GM18508 (cell line): Measurements from ENCODE around the gene PRIM2.
"Not testable (repeated sequence)": the region's sequence is repeated elsewhere in the genome, so short reads cannot be mapped to it uniquely, and the experiment has no call there.

Experiments used
- ATAC-seq: cut with Tn5 transposase; IDR thresholded peaks from one replicate; pipeline ENCODE4 v1.9.1; 2021; ENCODE audit warnings: moderate number of reproducible peaks; ENCODE audit not compliant: insufficient read depth, unreplicated experiment

Gene PRIM2

GRCh38 chr6:57486494-57487081 lies 169.2 kb downstream of the PRIM2 start:
- ATAC-seq, result not testable (repeated sequence)

DNA sequence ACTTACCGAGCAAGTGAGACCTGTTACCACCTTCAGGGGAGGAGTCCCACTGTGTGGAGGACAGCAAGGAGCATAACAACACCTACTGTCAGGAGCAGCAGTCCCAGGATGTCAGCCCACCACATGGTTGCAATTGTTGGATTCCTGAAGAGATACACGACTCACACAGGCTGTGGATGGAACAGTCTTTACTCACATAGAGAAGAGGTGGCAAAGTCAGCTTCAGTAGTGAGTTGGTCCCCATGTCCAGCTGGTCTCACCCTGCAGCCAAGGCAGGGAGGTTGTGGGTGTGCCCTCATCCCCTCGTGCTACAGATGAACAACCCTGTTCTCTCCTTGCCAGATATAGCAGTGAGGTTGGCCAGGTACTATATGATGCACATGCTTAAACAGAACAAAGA lies 171.1 kb downstream of the PRIM2 start:
- not testable (repeated sequence) for ATAC-seq

DNA sequence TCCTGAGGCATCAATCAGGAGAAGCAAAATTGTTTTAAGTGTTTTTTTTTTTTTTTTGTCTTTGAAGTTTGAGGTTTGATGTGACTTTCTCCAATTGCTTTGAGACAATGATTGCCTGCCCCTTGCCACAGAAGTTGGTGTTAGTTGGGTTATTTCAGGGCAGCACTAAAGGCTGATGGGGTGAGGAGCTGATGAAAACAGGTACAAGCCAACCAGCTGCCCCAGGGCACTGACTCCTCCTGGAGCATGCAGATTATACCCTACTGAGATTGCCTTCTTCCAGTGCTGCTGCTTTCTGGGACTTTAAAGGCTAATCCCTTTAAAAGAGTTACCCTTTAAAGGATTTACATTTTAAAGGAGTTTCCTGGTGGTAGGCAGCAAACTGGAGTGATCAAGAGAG lies 172.5 kb downstream of the PRIM2 start:
- not testable (repeated sequence) for ATAC-seq

- ATAC-seq, result not testable (repeated sequence)
These were observed 174.4 kb downstream of the PRIM2 start for GRCh38 chr6:57491795-57492194.

- ATAC-seq, result not testable (repeated sequence)
These were observed 178.8 kb downstream of the PRIM2 start for GRCh38 chr6:57496251-57496650.

DNA sequence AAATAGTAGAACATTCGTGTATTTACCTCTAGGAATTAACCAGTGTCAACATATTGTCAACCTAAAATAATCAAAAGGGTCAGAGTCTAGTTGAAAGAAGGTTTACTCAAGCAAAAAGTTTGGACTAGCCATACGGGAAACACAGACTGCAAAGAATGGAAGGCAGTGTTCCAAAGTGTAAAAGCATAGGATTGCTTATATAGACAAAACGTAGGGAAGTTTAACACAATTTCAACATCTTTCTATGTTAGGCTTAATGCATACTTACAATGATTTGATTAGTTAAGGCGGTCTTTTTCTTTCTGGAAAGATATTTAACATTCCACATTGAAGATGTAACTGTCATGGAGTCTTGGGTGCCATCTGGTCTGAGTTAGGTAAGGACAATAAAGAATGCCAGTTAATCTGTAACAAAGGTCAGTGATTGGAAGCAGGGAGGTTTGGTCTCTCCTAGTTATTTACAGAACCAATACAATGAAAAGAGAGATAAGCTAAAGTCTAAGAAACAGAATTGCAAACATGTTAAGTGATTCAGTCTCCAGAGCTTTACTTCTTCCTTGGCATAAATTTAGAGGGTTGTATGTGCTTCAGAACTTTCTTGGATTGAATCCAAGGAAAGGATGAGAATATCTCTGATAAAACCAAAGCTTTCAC lies 183.1 kb downstream of the PRIM2 start:
- ATAC-seq, result not testable (repeated sequence)

DNA sequence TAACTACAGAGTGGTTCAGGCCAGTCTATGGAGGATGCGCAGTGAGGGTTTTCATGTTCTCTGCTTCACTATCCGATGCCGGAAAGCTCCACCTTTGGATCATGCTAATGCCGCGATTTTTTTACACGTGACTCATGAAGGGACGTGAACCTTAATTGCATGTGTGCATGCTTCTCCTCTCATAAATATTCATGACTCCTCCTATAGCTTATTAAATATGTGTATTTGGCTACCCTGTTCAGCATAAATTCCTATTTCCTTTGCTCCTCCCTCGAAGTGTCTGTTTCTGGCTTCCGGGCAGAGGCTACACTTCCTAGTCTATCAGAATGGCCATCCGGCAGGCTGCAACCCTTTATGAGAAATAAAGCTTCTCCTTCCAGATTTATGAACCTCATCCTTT lies 185.0 kb downstream of the PRIM2 start:
- ATAC-seq, result not testable (repeated sequence)

- not testable (repeated sequence) for ATAC-seq
These were observed 187.8 kb downstream of the PRIM2 start for GRCh38 chr6:57505251-57505650.

DNA sequence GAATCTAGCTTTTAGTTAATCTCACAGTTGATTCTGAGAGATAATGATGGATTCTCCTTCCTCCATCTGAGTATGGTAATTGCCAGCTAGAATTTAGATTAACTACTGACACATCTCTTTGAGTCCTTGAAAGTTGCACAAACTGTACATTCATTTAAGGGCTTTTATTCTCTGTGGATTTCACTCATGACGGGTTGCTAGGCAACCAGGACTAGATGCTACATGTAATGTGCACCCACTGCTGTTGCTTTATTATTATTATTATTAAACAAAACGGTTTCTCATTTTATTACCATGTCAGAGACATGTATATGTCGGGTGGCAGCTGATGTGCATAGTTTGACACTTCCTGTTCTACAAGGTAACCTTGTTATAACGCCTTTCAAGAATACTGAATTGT lies 193.0 kb downstream of the PRIM2 start:
- ATAC-seq, result not testable (repeated sequence)

- ATAC-seq, result not testable (repeated sequence)
These were observed 197.7 kb downstream of the PRIM2 start for GRCh38 chr6:57515171-57515570.

DNA sequence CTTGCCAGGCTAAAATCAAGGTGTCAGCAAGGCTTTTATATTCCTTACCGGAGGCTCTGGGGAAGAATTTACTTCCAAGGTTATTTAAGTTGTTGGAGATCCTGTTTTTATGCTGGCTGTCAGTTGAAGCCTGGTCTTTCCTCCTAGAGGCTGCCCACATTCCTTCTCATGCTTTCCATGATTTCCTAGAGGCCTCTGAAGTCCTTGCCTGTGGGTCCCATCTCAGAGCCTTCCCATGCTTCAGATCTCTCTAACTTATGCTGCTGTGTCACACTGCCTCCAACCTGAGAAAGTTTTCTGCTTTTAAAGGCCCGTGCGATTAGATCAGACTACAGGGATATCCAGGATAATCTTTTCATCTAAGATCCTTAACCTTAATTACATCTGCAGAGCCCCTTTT lies 198.4 kb downstream of the PRIM2 start:
- not testable (repeated sequence) for ATAC-seq

DNA sequence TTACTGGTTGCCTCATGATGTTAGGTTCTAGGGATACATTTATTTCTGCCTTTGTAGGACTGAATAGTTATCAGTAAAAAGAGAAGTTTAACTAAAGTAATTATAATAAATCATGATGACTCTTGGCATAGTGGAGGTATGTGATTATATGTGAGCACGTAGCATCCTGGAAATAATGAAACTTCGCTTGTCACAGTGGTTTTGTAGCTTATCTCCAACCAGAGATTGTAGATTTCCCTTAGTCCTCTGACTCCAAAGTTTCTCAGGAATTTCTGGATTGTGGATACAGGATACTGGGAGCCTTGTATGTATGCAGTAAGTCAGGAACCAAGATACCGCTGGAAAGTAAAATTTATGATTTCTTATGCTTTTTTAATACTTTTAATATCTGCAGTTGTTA lies 199.3 kb downstream of the PRIM2 start:
- ATAC-seq, result not testable (repeated sequence)

GRCh38 chr6:57519198-57519597 lies 201.8 kb downstream of the PRIM2 start:
- ATAC-seq, result not testable (repeated sequence)

DNA sequence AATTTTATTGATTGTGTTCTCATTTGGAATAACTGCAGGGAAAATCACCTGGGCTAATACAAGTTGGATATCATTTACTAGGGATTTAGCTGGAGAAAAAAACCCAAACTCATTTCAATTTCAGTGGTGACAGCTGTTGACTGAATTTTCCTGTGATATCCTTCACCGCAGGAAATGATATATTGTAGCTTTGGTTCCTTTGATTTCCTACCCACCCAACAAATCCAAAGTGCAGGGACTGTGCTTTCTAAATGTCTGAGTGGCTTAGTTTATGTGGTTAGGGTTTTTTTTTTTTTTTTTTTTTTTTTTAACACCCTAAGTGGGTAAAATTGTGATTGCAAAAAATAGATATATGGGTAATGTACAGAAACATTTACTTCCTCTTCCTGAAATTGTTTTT lies 203.7 kb downstream of the PRIM2 start:
- not testable (repeated sequence) for ATAC-seq

- ATAC-seq, result not testable (repeated sequence)
These were observed 205.8 kb downstream of the PRIM2 start for GRCh38 chr6:57523221-57523620.

DNA sequence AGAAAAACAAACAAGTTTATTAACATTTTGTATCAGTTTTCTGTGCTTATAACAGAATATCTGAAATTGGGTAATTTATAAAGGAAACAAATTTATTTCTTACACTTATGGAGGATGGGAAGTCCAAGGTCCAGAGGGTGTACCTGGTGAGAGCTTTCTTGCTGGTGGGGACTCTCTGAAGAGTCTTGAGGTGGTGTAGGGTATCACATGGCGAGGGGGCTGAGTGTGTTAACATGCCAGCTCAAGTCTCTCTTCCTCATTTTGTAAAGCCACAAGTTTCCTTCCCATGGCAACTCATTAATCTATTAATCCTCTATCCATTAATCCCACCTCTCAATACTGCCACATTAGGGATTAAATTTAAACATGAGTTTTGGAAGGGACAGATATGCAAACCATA lies 212.3 kb downstream of the PRIM2 start:
- ATAC-seq, result not testable (repeated sequence)

DNA sequence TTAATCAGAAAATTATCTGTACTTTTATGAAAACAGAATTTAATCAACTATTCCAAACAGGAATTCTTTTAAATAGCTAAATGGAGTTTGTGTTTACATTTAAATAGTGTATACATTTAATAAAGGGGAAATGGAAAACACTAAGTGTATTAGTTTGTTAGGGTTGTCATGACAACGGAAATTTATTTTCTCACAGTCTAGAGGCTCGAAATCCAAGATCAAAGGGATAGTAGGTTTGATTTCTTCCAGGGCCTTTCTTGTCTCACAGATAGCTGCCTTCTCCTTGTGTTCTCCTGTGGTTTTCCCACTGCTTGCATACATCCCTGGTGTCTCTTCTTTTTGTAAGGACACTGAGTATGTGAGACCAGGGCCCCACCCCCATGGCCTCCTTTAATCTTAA lies 215.2 kb downstream of the PRIM2 start:
- not testable (repeated sequence) for ATAC-seq

DNA sequence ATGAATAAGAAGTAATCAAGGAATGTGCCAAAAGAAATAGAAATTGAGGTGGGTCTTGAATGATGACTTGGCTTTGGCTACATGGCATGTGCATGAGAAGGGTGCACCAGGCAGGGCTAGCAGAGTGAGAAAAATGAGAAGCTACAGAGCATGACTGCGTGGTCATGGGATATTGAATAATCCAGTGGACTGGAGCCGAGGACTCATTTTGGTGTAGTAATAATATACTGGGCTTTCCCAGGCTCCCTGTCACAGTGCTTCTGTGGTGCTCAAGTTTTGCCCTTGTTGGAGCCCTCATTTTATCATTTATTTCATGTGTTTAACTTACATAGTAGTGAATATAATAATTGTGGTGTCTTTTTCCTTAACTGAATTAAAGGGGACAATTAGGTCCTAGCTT lies 217.7 kb downstream of the PRIM2 start:
- not testable (repeated sequence) for ATAC-seq

DNA sequence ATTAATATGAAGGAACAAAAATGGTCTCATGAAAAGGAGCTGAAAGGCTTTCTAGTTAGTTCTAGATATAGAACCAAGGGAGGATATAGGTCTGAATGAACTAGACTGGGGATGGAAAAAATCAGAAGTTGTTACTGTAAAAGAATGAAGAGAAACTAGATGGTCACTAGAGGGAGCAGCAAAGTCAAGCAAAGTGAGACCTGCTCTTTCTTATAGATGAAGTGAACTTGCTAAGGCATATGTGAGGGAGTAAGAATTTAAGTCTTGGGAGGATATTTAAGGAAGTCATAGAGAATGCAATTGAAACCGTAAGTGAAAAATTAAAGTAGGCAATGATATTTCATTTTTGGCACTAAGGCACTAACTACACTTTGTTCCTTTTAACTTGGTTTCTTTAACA lies 218.6 kb downstream of the PRIM2 start:
- peak; percentile 79 for ATAC-seq

GRCh38 chr6:57537916-57538315 lies 220.5 kb downstream of the PRIM2 start:
- not testable (repeated sequence) for ATAC-seq

DNA sequence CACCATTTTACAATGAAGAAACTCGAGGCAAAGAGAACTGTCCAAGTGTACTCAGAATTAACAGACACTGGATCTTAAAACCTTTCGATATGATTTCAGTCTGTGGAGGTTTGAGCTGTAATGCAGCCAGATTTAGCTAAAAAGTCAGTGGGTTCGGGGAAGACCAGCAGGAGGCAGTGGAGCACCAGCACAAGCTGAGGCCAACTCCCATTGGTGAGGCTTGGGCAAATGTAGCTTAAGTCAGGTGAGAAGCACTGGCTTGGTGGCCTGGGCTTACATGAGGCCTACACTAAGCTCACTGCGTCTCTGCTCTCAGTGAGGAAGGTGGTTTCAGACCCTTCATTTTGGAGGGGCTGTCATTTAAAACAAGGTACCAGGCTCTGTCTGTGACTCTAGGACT lies 234.5 kb downstream of the PRIM2 start:
- not testable (repeated sequence) for ATAC-seq

DNA sequence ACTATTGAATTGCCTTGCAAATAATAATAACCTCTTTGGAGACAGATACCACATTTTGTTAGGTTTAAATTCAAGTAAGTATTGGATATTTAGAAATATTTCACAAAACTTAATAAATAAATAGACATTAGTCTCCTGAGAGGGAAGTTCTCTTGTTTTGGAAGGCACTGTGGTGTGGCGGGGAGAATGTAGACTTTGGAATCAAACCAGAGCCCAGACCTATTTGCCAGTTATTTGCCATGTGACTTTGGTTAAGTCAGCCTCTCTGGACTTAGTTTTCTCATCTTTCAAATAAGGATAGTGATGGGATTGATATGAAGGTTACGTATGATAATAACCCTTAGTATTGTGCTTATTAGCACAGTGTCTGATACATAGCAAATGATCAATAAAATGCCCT lies 240.4 kb downstream of the PRIM2 start:
- not testable (repeated sequence) for ATAC-seq
